RWPE2 (cell line): ENCODE measurements around the gene LHFPL3.

Experiments used
- ATAC-seq: fragments of 200-7000 bp; cut with Tn5 transposase; 3 replicates; pipeline ENCODE4 v1.9.1; 2021; ENCODE audit warnings: low read depth
- DNase-seq: peaks from one replicate; pipeline ENCODE4 v3.0.0-alpha.2; 2020; ENCODE audit warnings: low spot score
- H3K27ac ChIP-seq: fragments of 450-650 bp; 2 replicates; pipeline ENCODE4 v1.5.1; 2017; ENCODE audit warnings: mild to moderate bottlenecking; ENCODE audit not compliant: poor library complexity, severe bottlenecking
- H3K27me3 ChIP-seq: fragments of 250-450 bp; sonication (Bioruptor Pico); 2 replicates; pipeline ENCODE4 v1.5.1; 2021; ENCODE audit warnings: mild to moderate bottlenecking, moderate library complexity; ENCODE audit not compliant: insufficient read depth, poor library complexity, severe bottlenecking
- H3K36me3 ChIP-seq: fragments of 250-450 bp; sonication (Bioruptor Pico); 2 replicates; pipeline ENCODE4 v1.5.1; 2020; ENCODE audit warnings: low read depth, mild to moderate bottlenecking, moderate library complexity
- H3K4me1 ChIP-seq: fragments of 250-450 bp; sonication (Bioruptor Pico); 2 replicates; pipeline ENCODE4 v1.5.1; 2021; ENCODE audit warnings: mild to moderate bottlenecking, moderate library complexity; ENCODE audit not compliant: insufficient read depth, poor library complexity, severe bottlenecking
- H3K4me3 ChIP-seq: fragments of 250-450 bp; sonication (Bioruptor Pico); 2 replicates; pipeline ENCODE4 v1.5.1; 2021; ENCODE audit warnings: mild to moderate bottlenecking, moderate library complexity; ENCODE audit not compliant: severe bottlenecking
- H3K9me3 ChIP-seq: fragments of 250-450 bp; sonication (Bioruptor Pico); 2 replicates; pipeline ENCODE4 v1.5.1; 2021; ENCODE audit warnings: mild to moderate bottlenecking, moderate library complexity; ENCODE audit not compliant: severe bottlenecking
- TF ChIP-seq, protein P1 (sequence below): fragments of 450-650 bp; IDR thresholded peaks from one replicate; pipeline ENCODE4 v1.5.1; 2017; ENCODE audit warnings: mild to moderate bottlenecking, moderate library complexity; ENCODE audit not compliant: poor library complexity, severe bottlenecking

Gene LHFPL3

DNA sequence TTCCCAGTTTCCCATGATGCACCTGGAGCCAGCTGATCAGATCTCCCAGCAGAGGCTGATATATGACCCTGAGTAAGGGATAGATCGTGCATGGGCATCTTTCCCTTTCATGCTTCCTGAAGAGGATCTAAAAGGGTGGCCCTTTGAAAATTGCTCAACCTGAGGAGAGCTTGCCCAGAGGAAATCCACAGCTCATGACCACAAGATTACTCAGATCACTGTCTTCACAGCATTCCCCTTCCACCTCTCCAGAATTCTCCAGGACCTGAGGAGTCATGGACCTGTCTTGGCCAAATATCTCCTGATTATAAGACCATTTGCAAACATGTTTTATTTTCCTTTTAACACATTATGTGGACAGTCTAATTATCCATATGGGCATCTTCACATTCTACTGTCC is 328.1 kb downstream of the LHFPL3 start:
- Histone ChIP-seq H3K4me3 (no peak overlapping the region), H3K27me3 (no peaks in the 10 kb centered on the region), H3K36me3 (no peaks in the 10 kb centered on the region), H3K9me3 (no peaks in the 10 kb centered on the region), H3K27ac (no peak overlapping the region), H3K4me1 (no peaks in the 10 kb centered on the region)
- DNase-seq, result no peak
- TF ChIP-seq, protein P1, sequence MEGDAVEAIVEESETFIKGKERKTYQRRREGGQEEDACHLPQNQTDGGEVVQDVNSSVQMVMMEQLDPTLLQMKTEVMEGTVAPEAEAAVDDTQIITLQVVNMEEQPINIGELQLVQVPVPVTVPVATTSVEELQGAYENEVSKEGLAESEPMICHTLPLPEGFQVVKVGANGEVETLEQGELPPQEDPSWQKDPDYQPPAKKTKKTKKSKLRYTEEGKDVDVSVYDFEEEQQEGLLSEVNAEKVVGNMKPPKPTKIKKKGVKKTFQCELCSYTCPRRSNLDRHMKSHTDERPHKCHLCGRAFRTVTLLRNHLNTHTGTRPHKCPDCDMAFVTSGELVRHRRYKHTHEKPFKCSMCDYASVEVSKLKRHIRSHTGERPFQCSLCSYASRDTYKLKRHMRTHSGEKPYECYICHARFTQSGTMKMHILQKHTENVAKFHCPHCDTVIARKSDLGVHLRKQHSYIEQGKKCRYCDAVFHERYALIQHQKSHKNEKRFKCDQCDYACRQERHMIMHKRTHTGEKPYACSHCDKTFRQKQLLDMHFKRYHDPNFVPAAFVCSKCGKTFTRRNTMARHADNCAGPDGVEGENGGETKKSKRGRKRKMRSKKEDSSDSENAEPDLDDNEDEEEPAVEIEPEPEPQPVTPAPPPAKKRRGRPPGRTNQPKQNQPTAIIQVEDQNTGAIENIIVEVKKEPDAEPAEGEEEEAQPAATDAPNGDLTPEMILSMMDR, result no peak
- peak; percentile 76 for ATAC-seq

GRCh38 chr7:104657134-104657533 is 328.7 kb downstream of the LHFPL3 start:
- no peaks in the 10 kb centered on the region for H3K36me3 ChIP-seq
- TF ChIP-seq, protein P1, result no peak
- no peaks in the 10 kb centered on the region for H3K4me1 ChIP-seq
- DNase-seq (no peak), ATAC-seq (no peak)
- no peak overlapping the region for H3K27ac ChIP-seq
- H3K27me3 ChIP-seq, result no peaks in the 10 kb centered on the region
- no peaks in the 10 kb centered on the region for H3K9me3 ChIP-seq
- H3K4me3 ChIP-seq, result no peak overlapping the region

DNA sequence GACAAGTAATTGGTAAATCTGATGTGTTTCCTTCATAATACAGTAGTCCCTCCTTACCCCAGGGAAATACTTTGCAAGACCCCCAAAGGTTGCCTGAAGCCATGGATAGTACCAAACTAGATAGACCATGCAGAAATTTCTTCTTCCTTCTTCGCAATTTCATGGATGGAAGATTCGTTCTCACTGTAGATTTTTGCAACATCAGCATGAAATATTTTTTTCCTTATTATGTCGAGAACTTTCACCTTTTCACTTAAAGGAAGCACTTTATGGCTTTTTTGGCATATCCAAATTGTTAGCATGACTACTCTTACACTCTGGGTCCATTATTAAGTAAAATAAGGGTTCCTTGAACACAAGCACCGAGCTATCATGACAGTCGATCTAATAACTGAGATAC is 333.2 kb downstream of the LHFPL3 start:
- no peak for ATAC-seq
- H3K4me3 ChIP-seq, result no peak overlapping the region
- TF ChIP-seq, protein P1, result no peak
- peaks cover 3% of the 10 kb centered on the region for H3K27me3 ChIP-seq
- H3K4me1 ChIP-seq, result no peaks in the 10 kb centered on the region
- DNase-seq, result no peak
- no peaks in the 10 kb centered on the region for H3K9me3 ChIP-seq
- no peak overlapping the region for H3K27ac ChIP-seq
- H3K36me3 ChIP-seq, result no peaks in the 10 kb centered on the region

DNA sequence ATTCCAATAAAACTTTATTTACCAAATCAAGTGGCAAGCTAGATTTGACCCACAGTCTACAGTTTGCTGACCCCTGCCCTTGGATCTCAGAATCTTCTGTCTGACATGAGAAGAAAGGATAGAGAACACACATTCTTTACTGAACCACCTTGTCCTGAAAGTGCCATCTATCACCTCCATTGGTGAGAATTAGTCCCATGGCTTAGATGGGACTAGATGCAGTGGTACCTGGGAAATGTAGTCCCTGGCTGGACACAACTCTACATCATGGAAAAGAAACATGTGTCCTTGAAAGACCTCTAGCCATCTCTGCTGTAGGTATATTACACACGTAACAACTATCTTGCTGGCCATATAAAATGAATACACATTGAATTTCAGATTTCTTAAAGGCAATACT is 336.2 kb downstream of the LHFPL3 start:
- TF ChIP-seq, protein P1, result no peak
- Histone ChIP-seq H3K4me1 (no peaks in the 10 kb centered on the region), H3K27me3 (peaks cover 3% of the 10 kb centered on the region), H3K27ac (no peak overlapping the region), H3K36me3 (no peaks in the 10 kb centered on the region), H3K4me3 (no peak overlapping the region), H3K9me3 (no peaks in the 10 kb centered on the region)
- DNase-seq, result no peak
- ATAC-seq, result no peak

DNA sequence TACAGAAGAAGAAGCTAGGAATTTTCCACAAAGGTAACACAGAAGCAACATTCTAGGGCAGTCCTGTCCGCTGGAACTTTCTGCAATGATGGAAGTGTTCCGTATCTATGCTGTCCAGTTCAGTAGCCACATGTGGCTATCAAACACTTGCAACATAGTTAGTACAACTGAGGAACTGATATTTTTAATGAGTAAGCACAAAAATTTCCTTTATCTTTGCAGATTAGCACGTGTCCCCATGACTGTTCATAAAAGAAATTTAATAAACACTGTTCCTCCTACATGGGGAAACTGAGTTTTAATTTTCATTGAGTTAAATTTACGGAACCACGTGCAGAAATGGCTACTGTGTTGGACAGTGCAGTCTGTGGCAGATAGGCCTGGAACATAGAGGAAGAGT is 349.2 kb downstream of the LHFPL3 start:
- H3K4me3 ChIP-seq, result no peak overlapping the region
- ATAC-seq, result no peak
- DNase-seq, result no peak
- no peaks in the 10 kb centered on the region for H3K36me3 ChIP-seq
- H3K4me1 ChIP-seq, result no peaks in the 10 kb centered on the region
- TF ChIP-seq, protein P1, result no peak
- H3K9me3 ChIP-seq, result no peaks in the 10 kb centered on the region
- no peak overlapping the region for H3K27ac ChIP-seq
- H3K27me3 ChIP-seq, result peaks cover 11% of the 10 kb centered on the region
